GM18861 (cell line): Measurements from ENCODE around the gene CEP131.

Experiments used
- ATAC-seq: cut with Tn5 transposase; IDR thresholded peaks from one replicate; pipeline ENCODE4 v1.9.1; 2021; ENCODE audit not compliant: unreplicated experiment

CEP131 gene

DNA sequence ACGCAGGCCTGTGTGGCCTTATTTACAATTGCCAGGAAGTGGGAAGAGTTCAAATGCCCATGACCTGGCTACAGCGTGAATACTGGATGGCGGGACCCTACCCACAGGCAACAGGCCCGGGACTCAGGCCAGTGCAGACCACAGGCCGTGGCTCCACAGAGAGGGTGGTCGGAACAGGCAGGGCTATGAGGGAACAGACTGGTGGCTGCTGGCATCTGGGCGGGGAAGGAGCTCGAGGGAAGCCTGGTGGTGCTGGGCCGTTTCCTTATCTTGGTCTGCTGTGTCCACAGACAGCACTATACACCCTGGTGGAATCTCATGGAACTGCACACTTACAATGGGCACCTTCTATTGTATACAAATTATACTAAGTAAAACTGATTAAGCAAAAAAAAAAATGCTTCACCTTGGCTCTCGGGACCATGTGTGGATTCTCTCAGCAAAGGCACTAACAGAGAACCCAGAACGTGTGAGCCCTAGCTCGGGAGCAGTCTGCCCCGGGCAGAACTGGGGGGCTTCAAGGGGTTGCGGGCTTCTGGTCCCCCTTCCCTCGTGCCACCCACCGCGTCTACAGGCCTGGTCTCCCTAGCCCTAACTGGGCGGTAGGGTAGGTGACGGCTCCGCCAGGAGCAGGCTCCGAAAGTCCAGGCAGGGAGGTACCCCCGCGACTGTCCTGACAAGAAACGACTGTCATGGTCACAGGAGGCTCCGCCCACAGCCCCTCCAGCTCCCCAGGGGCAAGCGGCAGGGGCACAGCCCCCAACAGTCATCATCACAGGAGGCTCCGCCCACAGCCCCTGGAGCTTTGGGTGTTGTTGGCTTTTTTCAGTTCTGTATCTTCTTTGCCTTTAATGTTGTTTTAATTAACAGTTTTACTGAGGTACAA is 21.8 kb downstream of the CEP131 start:
- ATAC-seq = no peak

GRCh38 chr17:81200201-81200600 is 22.6 kb downstream of the CEP131 start:
- no peak for ATAC-seq

- no peak for ATAC-seq
Observed at GRCh38 chr17:81199482-81199830, 23.3 kb downstream of the CEP131 start.

GRCh38 chr17:81198826-81199481 is 23.8 kb downstream of the CEP131 start:
- ATAC-seq = no peak

GRCh38 chr17:81197831-81198490 is 24.8 kb downstream of the CEP131 start:
- ATAC-seq = no peak

- no peak for ATAC-seq
Observed at GRCh38 chr17:81197409-81197795, 25.4 kb downstream of the CEP131 start.

GRCh38 chr17:81196505-81197408 is 26.0 kb downstream of the CEP131 start:
- ATAC-seq = no peak

DNA sequence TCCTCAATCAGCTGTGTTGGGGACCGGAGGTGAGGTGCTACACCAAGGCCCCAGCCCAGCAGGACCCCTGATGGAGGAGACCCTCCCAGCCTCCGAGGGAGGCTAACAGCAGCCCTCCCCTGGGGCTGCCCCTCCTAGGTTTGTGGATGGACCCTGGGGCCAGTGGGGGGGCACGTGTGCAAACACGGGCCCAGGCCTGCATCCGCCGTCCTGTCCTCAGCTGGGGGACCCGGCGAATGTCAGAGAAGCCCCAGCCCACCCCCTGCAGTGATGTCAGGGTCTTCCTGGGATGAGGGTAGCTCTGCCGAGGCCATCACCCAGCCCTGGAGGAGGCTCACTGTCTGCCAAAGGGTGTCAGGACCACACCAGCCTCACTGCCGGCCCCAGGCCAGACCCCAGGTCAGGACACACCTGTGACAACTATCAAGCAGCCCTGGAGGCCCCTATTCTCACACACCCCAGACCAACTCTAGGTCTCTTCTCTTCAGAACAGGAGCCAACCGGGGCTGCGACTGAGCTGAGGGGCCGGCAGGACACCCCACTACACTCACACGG is 26.7 kb downstream of the CEP131 start:
- no peak for ATAC-seq

DNA sequence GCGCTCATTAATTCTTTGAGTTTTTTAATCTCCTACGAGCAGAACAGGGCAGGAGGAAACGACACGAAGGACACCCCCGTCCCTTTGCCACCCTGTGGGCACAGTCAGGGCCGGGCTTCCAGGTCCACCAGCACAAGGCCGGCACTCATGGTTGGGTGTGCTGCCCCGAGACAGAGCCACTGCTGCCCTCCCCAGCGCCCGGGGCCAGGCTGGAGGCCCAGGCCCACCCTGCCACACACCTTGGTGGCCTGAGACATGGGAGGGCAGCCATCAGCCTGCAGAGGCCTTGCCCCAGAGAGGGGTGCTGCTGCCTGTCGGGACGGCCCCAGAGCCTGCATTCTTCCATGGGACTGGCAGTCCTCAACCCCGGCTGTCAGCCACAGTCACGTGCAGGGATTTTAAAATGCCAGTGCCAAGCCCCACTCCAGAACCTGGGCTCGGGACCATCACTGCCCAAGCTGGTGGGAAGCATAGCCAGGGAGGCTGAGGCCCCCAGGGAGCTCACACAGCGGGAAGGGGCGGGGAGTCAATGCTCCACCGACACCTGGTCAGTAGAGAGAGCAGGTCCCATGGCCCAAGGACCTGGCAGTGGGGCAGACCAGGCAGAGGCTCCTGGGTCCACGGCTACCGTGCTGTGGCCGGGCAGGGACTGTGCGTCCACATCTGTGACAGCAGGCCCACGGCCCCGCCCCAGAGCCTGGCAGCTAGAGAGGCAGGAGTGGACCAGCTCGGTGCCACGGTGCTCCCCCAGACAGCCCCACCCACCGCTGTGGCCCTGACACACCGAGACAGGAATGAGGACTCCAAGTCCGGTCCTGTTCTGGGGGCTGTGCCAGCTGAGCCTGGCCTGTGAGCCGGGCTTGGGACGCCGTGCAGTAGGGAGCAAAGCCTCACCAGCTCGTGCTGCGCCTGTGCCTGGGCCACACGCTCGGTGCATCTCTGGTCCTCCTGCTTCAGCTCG is 27.5 kb downstream of the CEP131 start:
- no peak for ATAC-seq

GRCh38 chr17:81194225-81194760 is 28.5 kb downstream of the CEP131 start:
- ATAC-seq = no peak

- ATAC-seq = no peak
Observed at GRCh38 chr17:81193470-81194224, 29.1 kb downstream of the CEP131 start.

DNA sequence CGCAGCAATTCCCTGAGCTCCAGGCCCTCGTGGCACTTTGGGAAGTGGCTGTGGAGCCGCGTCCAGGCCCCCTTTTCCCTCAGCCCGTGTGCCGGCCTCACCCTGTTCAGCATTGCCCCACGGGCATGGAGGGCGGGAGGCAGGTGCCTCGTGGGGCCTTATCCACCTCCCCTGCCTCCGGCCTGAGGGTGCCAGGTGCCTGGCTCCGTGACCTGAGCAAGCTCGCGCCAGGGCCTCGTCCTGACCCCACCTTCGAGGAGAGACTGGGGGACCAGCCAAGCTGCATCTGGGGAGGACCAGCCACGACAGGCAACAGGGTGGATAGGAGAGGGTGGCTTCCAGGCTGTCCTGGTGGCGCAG is 29.7 kb downstream of the CEP131 start:
- ATAC-seq = no peak

DNA sequence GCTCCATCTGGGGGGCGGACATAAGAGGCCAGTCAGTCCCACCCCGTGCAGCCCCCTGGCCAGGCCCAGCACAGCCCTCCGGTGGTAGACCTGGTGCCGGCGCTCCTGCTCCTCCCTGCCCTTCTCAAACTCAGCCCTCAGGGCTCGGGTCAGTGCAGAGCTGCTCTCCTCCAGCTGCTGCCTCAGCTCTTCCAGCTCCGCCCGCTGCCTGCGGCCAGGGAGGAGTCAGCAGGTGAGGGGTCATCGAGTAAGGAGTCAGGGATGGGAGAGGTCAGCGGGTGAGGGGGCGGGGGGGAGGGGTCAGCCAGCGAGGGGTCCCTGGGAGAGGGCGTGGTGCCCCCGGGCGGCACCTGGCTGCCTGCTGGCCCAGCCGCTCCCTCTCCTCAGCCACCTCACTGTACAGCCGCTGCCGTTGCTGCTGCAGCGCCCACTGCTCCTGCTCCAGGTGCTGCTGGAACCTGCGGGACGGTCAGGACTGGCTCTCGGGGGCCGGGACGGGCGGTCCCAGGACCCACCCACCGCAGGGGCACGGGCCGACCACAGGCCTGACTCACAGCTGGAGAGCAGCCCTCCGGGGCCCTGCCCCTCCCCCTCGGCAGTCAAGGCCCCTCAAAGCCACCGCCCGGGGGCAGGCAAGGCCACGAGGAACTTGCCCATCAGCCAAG is 30.2 kb downstream of the CEP131 start:
- ATAC-seq = no peak

DNA sequence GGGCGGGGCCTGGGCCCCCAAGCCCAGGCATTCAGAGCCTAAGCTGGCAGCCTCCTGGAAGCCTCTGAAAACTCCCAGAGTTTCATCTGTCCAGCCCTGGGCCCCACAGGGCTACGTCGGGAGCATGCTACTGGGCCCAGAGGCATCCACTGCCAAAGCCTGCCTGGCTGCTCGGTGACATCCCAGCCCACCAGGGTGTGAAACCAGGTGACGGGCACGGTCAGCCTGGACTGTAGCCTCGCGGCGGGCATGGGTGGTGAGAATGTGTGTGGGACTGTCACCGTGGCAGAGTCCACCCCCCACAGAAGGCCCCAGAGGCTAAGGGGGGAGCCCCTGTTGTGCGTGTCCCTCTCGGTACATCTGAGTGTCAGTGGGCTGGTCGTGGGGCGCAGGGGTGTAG is 31.1 kb downstream of the CEP131 start:
- ATAC-seq = no peak

DNA sequence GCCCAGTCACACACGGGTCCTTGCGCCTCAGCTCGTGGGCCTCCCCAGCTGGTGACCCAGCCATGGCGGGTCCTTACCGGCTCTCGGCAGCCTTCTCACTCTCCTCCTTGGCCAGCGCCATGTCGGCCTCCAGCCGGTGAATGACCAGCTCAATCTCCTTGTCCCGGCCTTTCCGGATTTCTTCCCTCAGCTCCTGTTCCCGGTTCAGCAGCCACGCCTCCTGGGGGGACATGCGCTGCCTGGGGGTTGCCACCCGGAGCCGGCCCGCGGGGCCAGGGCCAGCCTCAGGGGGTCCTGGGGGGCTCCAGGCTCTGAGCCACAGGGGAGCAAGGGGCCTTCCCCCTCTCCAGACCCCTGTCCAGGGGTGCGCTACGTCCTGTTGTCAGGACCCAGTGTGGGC is 31.6 kb downstream of the CEP131 start:
- no peak for ATAC-seq

DNA sequence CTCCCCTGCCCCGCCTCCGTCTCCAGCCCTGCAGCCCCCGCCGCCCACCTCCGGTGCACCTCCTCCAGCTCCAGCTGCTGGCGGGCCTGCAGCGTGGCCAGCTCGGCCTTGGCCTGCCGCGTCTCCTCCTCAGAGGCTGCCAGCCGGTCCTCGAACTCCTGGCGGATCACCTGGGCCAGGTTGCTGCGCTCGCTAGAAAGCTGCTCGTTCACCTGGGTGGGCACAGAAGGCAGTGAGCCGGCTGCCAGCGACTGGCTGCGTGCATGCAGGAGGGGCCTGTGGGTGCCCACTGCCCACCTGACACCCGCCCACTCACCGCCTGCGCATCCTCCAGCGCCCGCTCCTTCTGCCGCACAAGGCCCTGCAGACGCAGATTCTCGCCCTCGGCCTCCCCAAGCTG is 32.2 kb downstream of the CEP131 start:
- no peak for ATAC-seq

DNA sequence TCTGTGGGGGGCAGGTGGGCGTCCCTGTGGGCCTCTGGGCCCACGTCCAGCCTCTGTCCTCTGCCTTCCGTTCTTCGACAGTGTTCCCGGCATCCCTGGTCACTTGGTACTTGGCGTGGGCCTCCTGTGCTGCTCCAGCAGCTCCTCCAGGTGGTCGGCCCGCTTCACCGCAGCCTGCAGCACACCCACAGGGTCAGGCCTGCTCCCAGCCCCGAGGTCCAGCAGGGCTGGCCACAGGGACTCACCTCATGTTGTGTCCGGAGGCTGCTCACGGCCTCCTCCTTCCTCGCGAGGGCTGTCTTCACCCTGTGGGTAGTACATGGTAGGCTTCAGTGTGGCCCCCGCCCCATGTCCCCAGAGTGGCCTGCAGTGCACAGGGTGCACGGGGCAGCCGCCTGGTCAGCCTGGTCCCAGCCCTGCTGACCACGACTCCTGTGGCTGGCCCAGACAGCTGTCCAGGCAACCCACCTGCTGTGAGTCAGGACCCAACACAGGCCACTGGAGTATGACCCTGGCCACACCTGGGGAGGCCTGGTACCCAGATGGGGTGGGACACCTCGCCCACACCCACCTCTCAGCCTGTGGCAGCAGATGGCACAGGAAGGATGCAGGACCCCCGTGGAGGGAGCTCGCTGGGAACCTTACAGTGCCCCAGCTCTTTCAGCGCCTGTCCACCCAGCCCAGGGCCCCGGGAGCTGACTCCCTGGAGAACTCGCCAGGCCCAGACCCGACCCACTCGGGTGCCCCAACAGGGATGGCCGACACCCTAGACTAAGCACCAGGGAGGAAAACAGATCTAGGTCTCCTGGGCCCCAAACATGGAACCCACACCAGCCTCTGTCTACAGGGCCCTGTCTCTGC is 32.9 kb downstream of the CEP131 start:
- ATAC-seq = no peak
